ENCODE measurements around the gene ME1.

ME1 gene

GRCh38 chr6:83433177-83433576, 2.3 kb upstream of the ME1 start:
- DNase-seq (ENCODE audit: low read depth), result no peak
- H3K4me3 ChIP-seq (ENCODE audit: low read depth, low read length), result no peak overlapping the region
- no peak for TF ChIP-seq CTCF (conservative IDR thresholded peaks at IDR 0.05; ENCODE audit: low read depth, low read length)

GRCh38 chr6:83432636-83433035, 1.8 kb upstream of the ME1 start:
- TF ChIP-seq CTCF (conservative IDR thresholded peaks at IDR 0.05; ENCODE audit: low read depth, low read length), result no peak
- peak; percentile 16 for DNase-seq (ENCODE audit: low read depth)
- H3K4me3 ChIP-seq (ENCODE audit: low read depth, low read length), result no peak overlapping the region

GRCh38 chr6:83431545-83432155, 799 bp upstream of the ME1 start:
- DNase-seq (ENCODE audit: low read depth), result no peak
- no peak for TF ChIP-seq CTCF (conservative IDR thresholded peaks at IDR 0.05; ENCODE audit: low read depth, low read length)
- peak overlapping the region; percentile 77 for H3K4me3 ChIP-seq (ENCODE audit: low read depth, low read length)

GRCh38 chr6:83429857-83430610, 817 bp downstream of the ME1 start:
- peak overlapping the region; percentile 77 for H3K4me3 ChIP-seq (ENCODE audit: low read depth, low read length)
- no peak for TF ChIP-seq CTCF (conservative IDR thresholded peaks at IDR 0.05; ENCODE audit: low read depth, low read length)
- peak; percentile 37 for DNase-seq (ENCODE audit: low read depth)

- H3K4me3 ChIP-seq (ENCODE audit: low read depth, low read length), result peak overlapping the region; percentile 77
- DNase-seq (ENCODE audit: low read depth), result no peak
- TF ChIP-seq CTCF (conservative IDR thresholded peaks at IDR 0.05; ENCODE audit: low read depth, low read length), result no peak
Observed at GRCh38 chr6:83429269-83429668, 1.6 kb downstream of the ME1 start.

- no peak for TF ChIP-seq CTCF (conservative IDR thresholded peaks at IDR 0.05; ENCODE audit: low read depth, low read length)
- no peak for DNase-seq (ENCODE audit: low read depth)
- no peak overlapping the region for H3K4me3 ChIP-seq (ENCODE audit: low read depth, low read length)
Observed at GRCh38 chr6:83424392-83425018, 6.3 kb downstream of the ME1 start.

Data from choroid plexus epithelial cell (primary cell).